22Rv1 (cell line): Measurements from ENCODE around the gene PDE8A.
"Not testable (repeated sequence)": the region's sequence is repeated elsewhere in the genome, so short reads cannot be mapped to it uniquely, and the experiment has no call there.

Source experiments
- H3K27ac ChIP-seq: fragments of 450-650 bp; 2 replicates; pipeline ENCODE4 v1.5.1; 2017
- ZFX ChIP-seq: fragments of 450-650 bp; IDR thresholded peaks from 2 replicates; pipeline ENCODE4 v1.6.1; 2017; ENCODE audit warnings: antibody characterized with exemption, borderline replicate concordance
- TF ChIP-seq, protein P1 (sequence below): fragments of 450-650 bp; IDR thresholded peaks from 2 replicates; pipeline ENCODE4 v1.5.1; 2017; ENCODE audit warnings: mild to moderate bottlenecking

Gene PDE8A

DNA sequence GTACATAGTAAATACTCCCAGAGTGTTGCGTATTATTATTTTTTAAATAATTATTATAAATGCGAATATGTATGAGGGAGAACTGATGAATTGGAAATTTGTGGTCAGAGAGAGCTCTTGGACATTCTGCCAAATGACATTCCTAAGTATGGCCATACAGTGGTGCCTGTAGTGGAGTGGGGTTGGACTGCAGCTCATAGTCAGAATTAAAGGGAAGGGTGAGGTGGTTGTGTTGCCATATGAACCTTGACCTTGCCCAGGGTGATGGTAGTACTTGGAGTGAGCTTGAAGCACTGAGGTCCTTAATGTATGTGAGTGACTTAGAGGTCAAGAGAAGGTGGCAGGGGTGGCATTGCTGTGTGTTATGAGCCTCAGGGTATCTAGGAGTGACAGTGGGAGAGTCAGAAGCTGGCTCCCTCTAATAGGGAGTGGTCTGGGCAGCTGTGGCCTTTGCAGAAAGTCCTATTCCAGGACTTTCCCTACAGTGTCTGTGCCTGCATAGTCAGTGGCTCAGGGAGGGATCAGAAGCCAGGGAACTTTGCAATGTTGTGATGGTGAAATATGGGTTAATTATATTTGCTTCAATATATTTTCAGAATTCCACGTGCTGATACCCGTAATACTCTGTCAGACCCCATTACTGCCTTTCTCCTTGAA is 26.2 kb downstream of the PDE8A start:
- TF ChIP-seq, protein P1, sequence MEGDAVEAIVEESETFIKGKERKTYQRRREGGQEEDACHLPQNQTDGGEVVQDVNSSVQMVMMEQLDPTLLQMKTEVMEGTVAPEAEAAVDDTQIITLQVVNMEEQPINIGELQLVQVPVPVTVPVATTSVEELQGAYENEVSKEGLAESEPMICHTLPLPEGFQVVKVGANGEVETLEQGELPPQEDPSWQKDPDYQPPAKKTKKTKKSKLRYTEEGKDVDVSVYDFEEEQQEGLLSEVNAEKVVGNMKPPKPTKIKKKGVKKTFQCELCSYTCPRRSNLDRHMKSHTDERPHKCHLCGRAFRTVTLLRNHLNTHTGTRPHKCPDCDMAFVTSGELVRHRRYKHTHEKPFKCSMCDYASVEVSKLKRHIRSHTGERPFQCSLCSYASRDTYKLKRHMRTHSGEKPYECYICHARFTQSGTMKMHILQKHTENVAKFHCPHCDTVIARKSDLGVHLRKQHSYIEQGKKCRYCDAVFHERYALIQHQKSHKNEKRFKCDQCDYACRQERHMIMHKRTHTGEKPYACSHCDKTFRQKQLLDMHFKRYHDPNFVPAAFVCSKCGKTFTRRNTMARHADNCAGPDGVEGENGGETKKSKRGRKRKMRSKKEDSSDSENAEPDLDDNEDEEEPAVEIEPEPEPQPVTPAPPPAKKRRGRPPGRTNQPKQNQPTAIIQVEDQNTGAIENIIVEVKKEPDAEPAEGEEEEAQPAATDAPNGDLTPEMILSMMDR = no peak
- TF ChIP-seq ZFX = no peak
- no peak overlapping the region for H3K27ac ChIP-seq

DNA sequence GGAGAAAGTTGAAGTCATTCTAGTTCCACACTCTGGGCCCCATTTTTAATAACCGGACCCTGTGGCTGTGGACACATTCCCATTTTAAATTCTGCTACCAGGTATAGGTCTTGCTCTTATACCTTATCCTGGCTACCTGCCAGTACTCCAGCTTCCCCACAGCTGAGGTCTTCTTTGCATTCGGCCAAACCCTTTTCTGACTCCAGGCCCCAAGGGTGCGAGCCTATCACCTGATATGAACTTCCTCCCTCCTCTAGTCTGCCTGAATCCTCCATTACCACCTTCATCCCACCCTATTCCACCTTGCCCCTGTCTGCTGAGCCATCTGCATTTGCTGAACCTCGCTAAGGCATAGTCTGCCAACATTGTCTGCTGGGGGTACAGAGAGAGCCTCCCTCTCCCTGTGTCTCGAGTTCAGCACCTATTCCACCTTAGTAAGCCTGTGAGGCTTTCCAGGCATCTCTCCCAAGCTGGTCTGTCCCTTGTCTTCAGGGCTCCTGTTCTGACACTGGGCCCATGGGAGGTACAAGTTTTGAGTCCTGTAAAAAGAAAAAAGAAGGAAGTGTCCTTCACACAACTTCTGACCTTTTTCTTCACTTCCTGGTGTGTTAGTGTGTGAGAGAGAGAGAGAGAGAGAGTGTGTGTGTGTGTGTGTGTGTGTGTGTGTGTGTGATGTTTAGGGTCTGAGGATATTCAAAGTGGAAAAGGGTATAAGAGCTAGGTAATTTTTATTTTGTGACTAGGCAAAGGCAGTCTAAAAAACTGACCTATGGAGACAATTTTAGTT is 27.0 kb downstream of the PDE8A start:
- no peak overlapping the region for H3K27ac ChIP-seq
- TF ChIP-seq, protein P1 = no peak
- TF ChIP-seq ZFX = no peak

DNA sequence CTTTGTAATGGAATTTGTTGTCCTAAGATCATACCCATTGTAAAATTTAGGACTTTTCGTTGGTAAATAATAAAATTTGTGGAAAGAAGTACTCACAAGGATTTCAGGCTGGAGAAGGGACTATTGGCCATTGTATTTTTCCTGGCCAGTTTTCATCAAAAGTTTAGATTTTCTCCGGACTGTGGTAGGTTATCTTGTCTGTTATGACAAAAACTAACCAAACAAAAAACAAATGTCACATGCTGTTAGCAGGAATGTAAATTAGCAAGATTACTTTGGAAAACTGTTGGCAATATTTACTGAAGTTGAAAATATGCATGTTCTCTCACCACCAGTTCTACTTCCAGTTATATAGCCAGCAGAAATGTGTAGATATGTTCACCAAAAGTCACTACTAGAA is 27.8 kb downstream of the PDE8A start:
- TF ChIP-seq, protein P1 = no peak
- no peak for TF ChIP-seq ZFX
- no peak overlapping the region for H3K27ac ChIP-seq

DNA sequence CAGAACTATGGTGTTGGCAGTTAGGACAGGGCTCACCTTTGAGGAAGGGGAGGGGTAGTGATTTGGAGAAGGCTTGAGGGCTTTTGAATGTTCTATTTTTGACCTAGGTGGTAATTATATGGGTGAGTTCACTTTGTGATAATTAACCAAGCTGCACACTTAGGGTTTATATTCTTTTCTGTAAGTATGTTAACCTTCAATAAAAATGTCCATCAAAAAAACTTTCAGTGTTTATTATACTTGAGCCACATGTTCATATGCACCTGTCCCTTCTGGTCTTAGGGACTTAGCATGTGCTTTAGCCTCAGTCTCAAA is 28.4 kb downstream of the PDE8A start:
- no peak overlapping the region for H3K27ac ChIP-seq
- TF ChIP-seq, protein P1 = no peak
- no peak for TF ChIP-seq ZFX

DNA sequence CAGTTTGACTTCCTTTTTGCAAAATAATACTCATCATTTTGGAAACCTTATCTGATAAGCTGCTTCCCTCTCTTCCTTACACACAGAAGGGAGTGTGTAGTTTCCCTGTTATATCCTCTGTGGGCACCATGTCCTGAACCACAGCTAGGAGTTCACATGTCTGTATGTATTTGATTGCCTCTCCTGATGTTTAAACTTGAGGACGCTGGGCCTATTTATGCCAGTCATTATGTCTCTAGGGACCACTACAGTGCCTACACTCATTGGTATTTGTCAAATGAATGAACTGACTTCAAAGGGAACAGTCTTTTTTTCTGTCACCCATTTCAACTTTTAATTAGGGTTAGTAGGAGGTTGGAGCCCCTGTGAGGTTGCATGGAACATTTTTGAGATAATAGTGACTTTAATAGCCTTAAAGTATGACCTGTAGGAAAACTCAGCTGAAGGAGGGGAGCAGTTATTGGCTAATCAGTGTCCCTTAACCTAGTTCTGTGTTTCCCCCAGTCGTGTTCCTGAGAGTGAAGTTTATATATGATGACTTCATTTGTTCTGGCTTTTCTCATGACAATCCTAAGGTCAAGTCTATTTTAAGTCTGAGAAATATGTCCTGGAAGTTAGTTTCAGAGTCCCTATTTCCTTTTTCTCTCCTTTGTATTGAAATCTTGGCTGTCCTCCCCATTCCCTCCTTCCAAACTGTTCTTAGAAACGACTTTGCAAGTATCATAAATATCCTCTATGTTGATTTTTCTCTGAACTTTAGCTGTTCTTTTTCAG is 28.9 kb downstream of the PDE8A start:
- TF ChIP-seq ZFX = no peak
- TF ChIP-seq, protein P1 = no peak
- no peak overlapping the region for H3K27ac ChIP-seq

DNA sequence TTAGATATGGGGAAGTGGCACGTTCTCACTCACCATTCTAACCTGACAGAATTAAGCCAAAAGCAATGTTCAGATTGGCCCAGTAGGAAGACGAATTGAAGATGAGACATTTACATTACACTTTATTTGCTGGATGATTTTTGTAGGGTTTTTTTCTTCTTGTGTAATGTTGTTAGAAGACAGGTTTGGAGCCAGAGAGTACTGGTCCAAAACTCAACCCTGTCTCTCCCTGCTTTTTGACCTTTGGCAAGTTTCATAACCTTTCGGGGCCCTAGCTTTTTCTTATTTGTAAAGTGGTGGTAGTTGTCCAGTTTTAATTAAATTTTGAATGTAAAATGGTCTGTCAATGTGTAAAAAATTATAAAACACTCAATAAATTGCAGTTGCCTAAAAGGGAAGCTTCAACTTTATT is 29.5 kb downstream of the PDE8A start:
- H3K27ac ChIP-seq = no peak overlapping the region
- TF ChIP-seq, protein P1 = no peak
- TF ChIP-seq ZFX = no peak

DNA sequence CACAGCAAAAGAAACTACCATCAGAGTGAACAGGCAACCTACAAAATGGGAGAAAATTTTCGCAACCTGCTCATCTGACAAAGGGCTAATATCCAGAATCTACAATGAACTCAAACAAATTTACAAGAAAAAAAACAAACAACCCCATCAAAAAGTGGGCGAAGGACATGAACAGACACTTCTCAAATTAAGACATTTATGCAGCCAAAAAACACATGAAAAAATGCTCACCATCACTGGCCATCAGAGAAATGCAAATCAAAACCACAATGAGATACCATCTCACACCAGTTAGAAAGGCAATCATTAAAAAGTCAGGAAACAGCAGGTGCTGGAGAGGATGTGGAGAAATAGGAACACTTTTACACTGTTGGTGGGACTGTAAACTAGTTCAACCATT is 30.1 kb downstream of the PDE8A start:
- not testable (repeated sequence) for H3K27ac ChIP-seq
